Kidney (tissue), 14 donors: ENCODE data around the gene PADI3. TPM values are rescaled to one million over a fixed set of nuclear protein-coding genes. Genes with fewer than 3 reads are reported as not detected.

Experiments
- DNase-seq, 5 donors: peaks; one replicate each; pipeline ENCODE4 v3.0.0-alpha.2; 2013 to 2020
- FAIRE-seq: peaks from 2 replicates; lab custom pipeline; 2012; peaks lifted over from hg19 to GRCh38; lab: Jason Lieb, UNC
- H3K27ac ChIP-seq, 2 donors: one replicate each; pipeline ENCODE4 v1.7.0; 2013; ENCODE audit warnings: low read depth in 2 of 2, low read length in 2 of 2, inconsistent platforms in 1 of 2
- H3K27me3 ChIP-seq: one replicate; pipeline ENCODE4 v1.7.1; 2013; ENCODE audit warnings: low read length, inconsistent platforms; ENCODE audit not compliant: control insufficient read depth, insufficient read depth
- H3K36me3 ChIP-seq, 3 donors: one replicate each; pipeline versions ENCODE4 v1.7.0 to v1.7.1; 2013; ENCODE audit warnings: low read length in 3 of 3, control low read depth in 1 of 3, inconsistent platforms in 1 of 3; ENCODE audit not compliant: insufficient read depth in 3 of 3, control insufficient read depth in 2 of 3
- H3K4me1 ChIP-seq, 3 donors: one replicate each; pipeline versions ENCODE4 v1.7.0 to v1.7.1; 2013; ENCODE audit warnings: low read length in 3 of 3, inconsistent platforms in 1 of 3, low read depth in 1 of 3; ENCODE audit not compliant: control insufficient read depth in 2 of 3, insufficient read depth in 2 of 3
- H3K4me3 ChIP-seq, 3 donors: one replicate each; pipeline versions ENCODE4 v1.7.0 to v1.8.1; 2013; ENCODE audit warnings: low read length in 3 of 3, control low read depth in 1 of 3, inconsistent platforms in 1 of 3
- H3K9ac ChIP-seq, 3 donors: one replicate each; pipeline versions ENCODE4 v1.7.0 to v1.7.1; 2013; ENCODE audit warnings: low read length in 3 of 3, control low read depth in 1 of 3, inconsistent platforms in 1 of 3
- H3K9me3 ChIP-seq, 3 donors: one replicate each; pipeline versions ENCODE4 v1.7.0 to v1.7.1; 2013; ENCODE audit warnings: low read length in 3 of 3, control low read depth in 1 of 3, inconsistent platforms in 1 of 3; ENCODE audit not compliant: control insufficient read depth in 2 of 3, insufficient read depth in 1 of 3
- CTCF ChIP-seq: IDR thresholded peaks from 3 replicates; pipeline ENCODE4 v1.5.1; 2012; ENCODE audit warnings: mild to moderate bottlenecking, moderate library complexity, borderline replicate concordance; ENCODE audit not compliant: insufficient read depth; ENCODE audit errors: extremely low read depth
- intact Hi-C: fragments of 100-400 bp; cut with DNase I; formaldehyde crosslinking; loops from one replicate; pipeline ENCODE4 v1.11.1; 2022
- polyA plus RNA-seq: library from polyadenylated mRNA; stranded (reverse); fragments of 350-450 nt; fragmentation: Illumina TruSeq; extraction: RNeasy Lipid Tissue Mini Kit (QIAGEN cat#74804); gene quantifications from one replicate; pipeline ENCODE4 v1.2.3, GENCODE V29; 2014; ENCODE audit warnings: low read depth, low replicate concordance; ENCODE audit not compliant: insufficient read depth
- total RNA-seq: library from RNA; stranded (reverse); fragmentation: NEBNext Ultra II Directional; extraction: Animal tissue kit (Norgen Biotek cat#: 25700); gene quantifications from one replicate; pipeline ENCODE4 v1.2.1, GENCODE V29; 2021
- donor health status: control.
- donor health status: control.
- donor health status: control.
- donor health status: control.
- donor health status: control.
- donor health status: DM: yes; HTN: yes; CAD: no.
- donor health status: Normal renal cell carcinoma (clear cell type).

Gene PADI3
- total and polyA plus RNA-seq, 2 donors from 2014 or later = not detected

GRCh38 chr1:17244821-17245740, 3.8 kb upstream of the PADI3 start:
- no peak overlapping the region for H3K4me3 ChIP-seq
- H3K9me3 ChIP-seq = no peaks in the 10 kb centered on the region
- no peaks in the 10 kb centered on the region for H3K36me3 ChIP-seq
- DNase-seq = peak in 4 of 5 donors; percentile 87 to 93 (median 90)
- H3K9ac ChIP-seq = no peak overlapping the region
- H3K4me1 ChIP-seq = no peaks in the 10 kb centered on the region
- TF ChIP-seq CTCF = no peak
- no peak overlapping the region for H3K27ac ChIP-seq
- FAIRE-seq = no peak
- intact Hi-C loops = loop anchor here (5.0 kb wide), 1 partner anchor 123 kb away; no protein-coding TSS in a partner anchor
- H3K27me3 ChIP-seq = peaks cover 7% of the 10 kb centered on the region

- Histone ChIP-seq H3K9me3 (no peaks in the 10 kb centered on the region), H3K4me3 (no peak overlapping the region), H3K27me3 (peaks cover 7% of the 10 kb centered on the region), H3K27ac (no peak overlapping the region), H3K4me1 (no peaks in the 10 kb centered on the region), H3K9ac (no peak overlapping the region), H3K36me3 (no peaks in the 10 kb centered on the region)
- FAIRE-seq (no peak), DNase-seq (peak in 1 of 5 donors; percentile 32)
- intact Hi-C loops = no loop called here
- no peak for TF ChIP-seq CTCF
Measured at GRCh38 chr1:17245816-17246325, 3.0 kb upstream of the PADI3 start.

- H3K4me3 ChIP-seq = no peak overlapping the region
- no peaks in the 10 kb centered on the region for H3K9me3 ChIP-seq
- H3K27me3 ChIP-seq = peaks cover 3% of the 10 kb centered on the region
- intact Hi-C loops = no loop called here
- H3K36me3 ChIP-seq = no peaks in the 10 kb centered on the region
- TF ChIP-seq CTCF = no peak
- no peak overlapping the region for H3K9ac ChIP-seq
- no peak overlapping the region for H3K27ac ChIP-seq
- DNase-seq = no peak
- no peak for FAIRE-seq
- no peaks in the 10 kb centered on the region for H3K4me1 ChIP-seq
Measured at GRCh38 chr1:17246971-17247370, 1.9 kb upstream of the PADI3 start.
